ENCODE results near the gene CEBPZ. TPM values are rescaled to one million over a fixed set of nuclear protein-coding genes. Genes with fewer than 3 reads are reported as not detected.
A peak's percentile ranks its signal among the peaks of the same experiment; 100 is the strongest.

CEBPZ gene, protein sequence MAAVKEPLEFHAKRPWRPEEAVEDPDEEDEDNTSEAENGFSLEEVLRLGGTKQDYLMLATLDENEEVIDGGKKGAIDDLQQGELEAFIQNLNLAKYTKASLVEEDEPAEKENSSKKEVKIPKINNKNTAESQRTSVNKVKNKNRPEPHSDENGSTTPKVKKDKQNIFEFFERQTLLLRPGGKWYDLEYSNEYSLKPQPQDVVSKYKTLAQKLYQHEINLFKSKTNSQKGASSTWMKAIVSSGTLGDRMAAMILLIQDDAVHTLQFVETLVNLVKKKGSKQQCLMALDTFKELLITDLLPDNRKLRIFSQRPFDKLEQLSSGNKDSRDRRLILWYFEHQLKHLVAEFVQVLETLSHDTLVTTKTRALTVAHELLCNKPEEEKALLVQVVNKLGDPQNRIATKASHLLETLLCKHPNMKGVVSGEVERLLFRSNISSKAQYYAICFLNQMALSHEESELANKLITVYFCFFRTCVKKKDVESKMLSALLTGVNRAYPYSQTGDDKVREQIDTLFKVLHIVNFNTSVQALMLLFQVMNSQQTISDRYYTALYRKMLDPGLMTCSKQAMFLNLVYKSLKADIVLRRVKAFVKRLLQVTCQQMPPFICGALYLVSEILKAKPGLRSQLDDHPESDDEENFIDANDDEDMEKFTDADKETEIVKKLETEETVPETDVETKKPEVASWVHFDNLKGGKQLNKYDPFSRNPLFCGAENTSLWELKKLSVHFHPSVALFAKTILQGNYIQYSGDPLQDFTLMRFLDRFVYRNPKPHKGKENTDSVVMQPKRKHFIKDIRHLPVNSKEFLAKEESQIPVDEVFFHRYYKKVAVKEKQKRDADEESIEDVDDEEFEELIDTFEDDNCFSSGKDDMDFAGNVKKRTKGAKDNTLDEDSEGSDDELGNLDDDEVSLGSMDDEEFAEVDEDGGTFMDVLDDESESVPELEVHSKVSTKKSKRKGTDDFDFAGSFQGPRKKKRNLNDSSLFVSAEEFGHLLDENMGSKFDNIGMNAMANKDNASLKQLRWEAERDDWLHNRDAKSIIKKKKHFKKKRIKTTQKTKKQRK
- 28.2 and 34.1 TPM in 2 replicates for total RNA-seq
- long read RNA-seq, transcript CEBPZ-201 (16 exons, 3,463 nt): major isoform, 52 of 170 reads
- long read RNA-seq, partial matches to known transcripts: 113 of 170 reads
- long read RNA-seq, other reads (novel, unspliced or antisense): 5 of 170 reads

- Mint-ChIP-seq H3K27ac (ENCODE audit: unreplicated experiment) (no peak within 1 kb of the TSS), H3K36me3 (ENCODE audit: unreplicated experiment) (peaks cover 32% of the 10 kb centered on the region), H3K4me1 (ENCODE audit: unreplicated experiment) (peaks cover 13% of the 10 kb centered on the region), H3K4me3 (ENCODE audit: unreplicated experiment) (no peak within 1 kb of the TSS), H3K9me3 (ENCODE audit: unreplicated experiment) (no peaks in the 10 kb centered on the region), H3K27me3 (ENCODE audit: unreplicated experiment) (no peaks in the 10 kb centered on the region)
- DNase-seq (ENCODE audit: extremely low spot score, unreplicated experiment): peak; percentile 93
- TF ChIP-seq, protein P1, sequence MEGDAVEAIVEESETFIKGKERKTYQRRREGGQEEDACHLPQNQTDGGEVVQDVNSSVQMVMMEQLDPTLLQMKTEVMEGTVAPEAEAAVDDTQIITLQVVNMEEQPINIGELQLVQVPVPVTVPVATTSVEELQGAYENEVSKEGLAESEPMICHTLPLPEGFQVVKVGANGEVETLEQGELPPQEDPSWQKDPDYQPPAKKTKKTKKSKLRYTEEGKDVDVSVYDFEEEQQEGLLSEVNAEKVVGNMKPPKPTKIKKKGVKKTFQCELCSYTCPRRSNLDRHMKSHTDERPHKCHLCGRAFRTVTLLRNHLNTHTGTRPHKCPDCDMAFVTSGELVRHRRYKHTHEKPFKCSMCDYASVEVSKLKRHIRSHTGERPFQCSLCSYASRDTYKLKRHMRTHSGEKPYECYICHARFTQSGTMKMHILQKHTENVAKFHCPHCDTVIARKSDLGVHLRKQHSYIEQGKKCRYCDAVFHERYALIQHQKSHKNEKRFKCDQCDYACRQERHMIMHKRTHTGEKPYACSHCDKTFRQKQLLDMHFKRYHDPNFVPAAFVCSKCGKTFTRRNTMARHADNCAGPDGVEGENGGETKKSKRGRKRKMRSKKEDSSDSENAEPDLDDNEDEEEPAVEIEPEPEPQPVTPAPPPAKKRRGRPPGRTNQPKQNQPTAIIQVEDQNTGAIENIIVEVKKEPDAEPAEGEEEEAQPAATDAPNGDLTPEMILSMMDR (IDR thresholded peaks at IDR 0.05): no peak
Measured at GRCh38 chr2:37231241-37232130, at the start of gene CEBPZ, which contains the start of gene NDUFAF7. Gene CEBPZ (minus strand): TSS chr2:37231596. CDS start chr2:37231567, 29 bp downstream. Gene NDUFAF7 (plus strand): TSS chr2:37231658. CDS start chr2:37231706, 48 bp downstream.

DNA sequence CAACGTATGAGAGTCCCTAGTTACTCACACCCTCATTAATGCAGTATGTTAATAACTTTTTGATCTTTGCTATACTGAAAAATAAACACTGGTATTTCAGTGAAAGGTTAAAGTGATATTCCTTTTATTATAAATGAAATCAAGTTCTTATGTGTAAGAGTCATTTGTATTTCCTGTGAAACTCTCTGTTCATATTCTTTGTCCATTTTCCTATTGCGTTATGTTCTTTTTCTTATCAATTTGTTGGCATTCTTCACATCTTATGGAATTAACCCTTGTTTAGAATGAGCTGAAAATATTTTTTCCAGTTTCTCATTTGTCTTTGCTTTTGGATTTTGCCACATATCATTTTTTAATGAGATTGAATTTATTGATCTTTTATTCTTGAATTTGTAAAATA lies 44.9 kb upstream of the CEBPZ start:
- Mint-ChIP-seq H3K27ac (ENCODE audit: unreplicated experiment) (no peak overlapping the region), H3K36me3 (ENCODE audit: unreplicated experiment) (peaks cover 42% of the 10 kb centered on the region)

DNA sequence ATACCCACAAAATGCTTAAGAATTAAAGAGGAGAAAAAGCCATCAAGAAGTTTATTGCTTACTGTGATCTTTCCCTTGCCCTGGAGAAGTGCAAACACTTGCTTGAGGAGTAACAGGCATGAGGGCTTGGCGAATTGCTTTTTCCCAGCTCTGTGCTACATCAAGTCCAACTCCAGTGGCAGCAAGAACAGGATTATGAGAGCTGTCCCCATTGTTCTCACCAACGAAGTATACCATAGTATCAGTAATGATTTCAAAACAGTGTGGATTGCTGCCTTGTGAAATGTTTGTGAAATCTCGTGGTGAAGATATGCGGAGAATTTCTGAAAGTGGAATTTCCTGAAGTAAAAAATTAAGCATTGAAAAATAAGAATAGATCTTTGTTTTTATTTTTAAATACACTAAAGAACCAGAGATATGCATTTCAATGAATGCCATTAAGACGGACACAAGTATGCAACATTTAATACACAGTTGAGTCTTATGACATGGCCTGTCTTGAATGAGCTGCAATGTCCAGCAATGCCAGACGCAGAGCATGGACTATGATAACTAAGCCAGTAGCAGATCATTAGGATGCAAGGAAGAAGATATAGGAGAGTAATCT lies 43.1 kb upstream of the CEBPZ start:
- Mint-ChIP-seq H3K27me3 (ENCODE audit: unreplicated experiment) (no peaks in the 10 kb centered on the region), H3K4me3 (ENCODE audit: unreplicated experiment) (no peak overlapping the region), H3K27ac (ENCODE audit: unreplicated experiment) (no peak overlapping the region), H3K4me1 (ENCODE audit: unreplicated experiment) (no peaks in the 10 kb centered on the region), H3K9me3 (ENCODE audit: unreplicated experiment) (no peaks in the 10 kb centered on the region), H3K36me3 (ENCODE audit: unreplicated experiment) (peaks cover 38% of the 10 kb centered on the region)
- TF ChIP-seq, protein P1 (IDR thresholded peaks at IDR 0.05): no peak
- DNase-seq (ENCODE audit: extremely low spot score, unreplicated experiment): no peak

More for the DNA sequence above, 44.9 kb upstream of the CEBPZ start:
- H3K4me3 Mint-ChIP-seq (ENCODE audit: unreplicated experiment): no peak overlapping the region
- no peaks in the 10 kb centered on the region for H3K9me3 Mint-ChIP-seq (ENCODE audit: unreplicated experiment)
- H3K27me3 Mint-ChIP-seq (ENCODE audit: unreplicated experiment): no peaks in the 10 kb centered on the region
- TF ChIP-seq, protein P1 (IDR thresholded peaks at IDR 0.05): no peak
- H3K4me1 Mint-ChIP-seq (ENCODE audit: unreplicated experiment): no peaks in the 10 kb centered on the region
- no peak for DNase-seq (ENCODE audit: extremely low spot score, unreplicated experiment)

- peaks cover 46% of the 10 kb centered on the region for H3K36me3 Mint-ChIP-seq (ENCODE audit: unreplicated experiment)
- no peak for DNase-seq (ENCODE audit: extremely low spot score, unreplicated experiment)
- H3K27me3 Mint-ChIP-seq (ENCODE audit: unreplicated experiment): no peaks in the 10 kb centered on the region
- no peaks in the 10 kb centered on the region for H3K4me1 Mint-ChIP-seq (ENCODE audit: unreplicated experiment)
- TF ChIP-seq, protein P1 (IDR thresholded peaks at IDR 0.05): no peak
- no peak overlapping the region for H3K4me3 Mint-ChIP-seq (ENCODE audit: unreplicated experiment)
- H3K9me3 Mint-ChIP-seq (ENCODE audit: unreplicated experiment): no peaks in the 10 kb centered on the region
- H3K27ac Mint-ChIP-seq (ENCODE audit: unreplicated experiment): peak overlapping the region; percentile 6
Measured at GRCh38 chr2:37271376-37272067, 40.1 kb upstream of the CEBPZ start.
